Stimulated activated CD4-positive, alpha-beta T cell treated with anti-CD3 and anti-CD28 coated beads, TNF-alpha, amount 100 ng/mL, for 4 hours (primary cell): ENCODE measurements around the gene FGF1.

Experiments used
- DNase-seq, 3 experiments: peaks; one replicate each; pipeline ENCODE4 v3.0.0-alpha.2; 2020; ENCODE audit warnings: low read depth in 3 of 3

FGF1 gene

GRCh38 chr5:142542906-142543305 lies 143.0 kb downstream of the FGF1 start:
- no peak for DNase-seq
